ENCODE measurements around the gene RGS3.

RGS3 gene

GRCh38 chr9:113625486-113625885, 162.0 kb downstream of the RGS3 start:
- no peak for TF ChIP-seq CTCF (conservative IDR thresholded peaks at IDR 0.05)
- no peak overlapping the region for H3K27ac ChIP-seq

- TF ChIP-seq CTCF (conservative IDR thresholded peaks at IDR 0.05), result no peak
- no peak overlapping the region for H3K27ac ChIP-seq
These were observed 163.4 kb downstream of the RGS3 start for GRCh38 chr9:113626735-113627495.

- H3K27ac ChIP-seq, result no peak overlapping the region
- TF ChIP-seq CTCF (conservative IDR thresholded peaks at IDR 0.05), result no peak
These were observed 165.1 kb downstream of the RGS3 start for GRCh38 chr9:113628621-113629020.

GRCh38 chr9:113630386-113631136, 167.0 kb downstream of the RGS3 start:
- TF ChIP-seq CTCF (conservative IDR thresholded peaks at IDR 0.05), result no peak
- H3K27ac ChIP-seq, result no peak overlapping the region

- no peak overlapping the region for H3K27ac ChIP-seq
- no peak for TF ChIP-seq CTCF (conservative IDR thresholded peaks at IDR 0.05)
These were observed 167.7 kb downstream of the RGS3 start for GRCh38 chr9:113631137-113631765.

- H3K27ac ChIP-seq, result no peak overlapping the region
- TF ChIP-seq CTCF (conservative IDR thresholded peaks at IDR 0.05), result no peak
These were observed 168.5 kb downstream of the RGS3 start for GRCh38 chr9:113631871-113632665.
